PC-9 (cell line): Measurements from ENCODE around the gene DKK3.
"Not testable (repeated sequence)": the region's sequence is repeated elsewhere in the genome, so short reads cannot be mapped to it uniquely, and the experiment has no call there.

Experiments used
- CTCF ChIP-seq: fragments of 200-600 bp; sonication (generic); conservative IDR thresholded peaks from 2 replicates; pipeline ENCODE4 v1.6.1; 2017; ENCODE audit warnings: mixed run types, antibody characterized with exemption, mild to moderate bottlenecking, moderate library complexity
- EZH2 ChIP-seq: fragments of 200-600 bp; sonication (generic); IDR thresholded peaks from 2 replicates; pipeline ENCODE4 v1.8.0; 2017; ENCODE audit warnings: antibody characterized with exemption, low read depth

- TF ChIP-seq CTCF, EZH2: not testable (repeated sequence)
Observed at GRCh38 chr11:12040719-12041118, 32.3 kb upstream of the DKK3 start.
